ENCODE data around the gene IL19. TPM values are rescaled to one million over a fixed set of nuclear protein-coding genes. Genes with fewer than 3 reads are reported as not detected.

The IL19 gene
- total RNA-seq, 1 experiment from 2014 or later, result not detected

DNA sequence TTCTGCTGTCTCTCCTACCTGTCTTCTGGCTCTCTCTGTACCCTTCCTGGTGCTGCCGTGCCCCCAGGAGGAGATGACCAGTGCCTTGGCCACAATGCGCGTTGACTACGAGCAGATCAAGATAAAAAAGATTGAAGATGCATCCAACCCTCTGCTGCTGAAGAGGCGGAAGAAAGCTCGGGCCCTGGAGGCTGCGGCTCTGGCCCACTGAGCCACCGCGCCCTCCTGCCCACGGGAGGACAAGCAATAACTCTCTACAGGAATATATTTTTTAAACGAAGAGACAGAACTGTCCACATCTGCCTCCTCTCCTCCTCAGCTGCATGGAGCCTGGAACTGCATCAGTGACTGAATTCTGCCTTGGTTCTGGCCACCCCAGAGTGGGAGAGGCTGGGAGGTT, 38.1 kb upstream of the IL19 start:
- no peak overlapping the region for H3K4me3 Mint-ChIP-seq (ENCODE audit: unreplicated experiment)
- H3K27ac Mint-ChIP-seq (ENCODE audit: low read depth, unreplicated experiment), result no peak overlapping the region
- H3K9me3 Mint-ChIP-seq (ENCODE audit: unreplicated experiment), result no peaks in the 10 kb centered on the region
- intact Hi-C loops (cut with micrococcal nuclease), result no loop called here
- H3K36me3 Mint-ChIP-seq (ENCODE audit: insufficient read depth, unreplicated experiment), result peaks cover 81% of the 10 kb centered on the region
- no peaks in the 10 kb centered on the region for H3K4me1 Mint-ChIP-seq (ENCODE audit: insufficient read depth, unreplicated experiment)
- POLR2A ChIA-PET, result no interaction called here
- BruUV-seq (replicated peaks), result no TSS peak
- H3K27me3 Mint-ChIP-seq (ENCODE audit: insufficient read depth, unreplicated experiment), result no peaks in the 10 kb centered on the region
- TF ChIP-seq, protein P1, sequence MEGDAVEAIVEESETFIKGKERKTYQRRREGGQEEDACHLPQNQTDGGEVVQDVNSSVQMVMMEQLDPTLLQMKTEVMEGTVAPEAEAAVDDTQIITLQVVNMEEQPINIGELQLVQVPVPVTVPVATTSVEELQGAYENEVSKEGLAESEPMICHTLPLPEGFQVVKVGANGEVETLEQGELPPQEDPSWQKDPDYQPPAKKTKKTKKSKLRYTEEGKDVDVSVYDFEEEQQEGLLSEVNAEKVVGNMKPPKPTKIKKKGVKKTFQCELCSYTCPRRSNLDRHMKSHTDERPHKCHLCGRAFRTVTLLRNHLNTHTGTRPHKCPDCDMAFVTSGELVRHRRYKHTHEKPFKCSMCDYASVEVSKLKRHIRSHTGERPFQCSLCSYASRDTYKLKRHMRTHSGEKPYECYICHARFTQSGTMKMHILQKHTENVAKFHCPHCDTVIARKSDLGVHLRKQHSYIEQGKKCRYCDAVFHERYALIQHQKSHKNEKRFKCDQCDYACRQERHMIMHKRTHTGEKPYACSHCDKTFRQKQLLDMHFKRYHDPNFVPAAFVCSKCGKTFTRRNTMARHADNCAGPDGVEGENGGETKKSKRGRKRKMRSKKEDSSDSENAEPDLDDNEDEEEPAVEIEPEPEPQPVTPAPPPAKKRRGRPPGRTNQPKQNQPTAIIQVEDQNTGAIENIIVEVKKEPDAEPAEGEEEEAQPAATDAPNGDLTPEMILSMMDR (IDR thresholded peaks at IDR 0.05; ENCODE audit: unreplicated experiment), result no peak
- DNase-seq (ENCODE audit: unreplicated experiment), result no peak
- CTCF ChIA-PET, result interaction anchor here (1.7 to 9.2 kb wide), 3 partner anchors 133 to 249 kb away, joined by 5 to 297 read pairs (median 64); partner anchors contain the start of gene IL20

GRCh38 chr1:206732992-206733391, 37.6 kb upstream of the IL19 start:
- no peak overlapping the region for H3K4me3 Mint-ChIP-seq (ENCODE audit: unreplicated experiment)
- ChIA-PET CTCF (interaction anchor here (0.5 to 9.2 kb wide), 14 partner anchors 12 to 653 kb away, joined by 3 to 297 read pairs (median 10); partner anchors contain the start of genes DYRK3 and IL20), POLR2A (interaction anchor here (1.3 kb wide), 1 partner anchor 98 kb away, joined by 3 read pairs; no protein-coding TSS in a partner anchor)
- no TSS peak for BruUV-seq (replicated peaks)
- no peak overlapping the region for H3K27ac Mint-ChIP-seq (ENCODE audit: low read depth, unreplicated experiment)
- no peaks in the 10 kb centered on the region for H3K27me3 Mint-ChIP-seq (ENCODE audit: insufficient read depth, unreplicated experiment)
- intact Hi-C loops (cut with micrococcal nuclease), result no loop called here
- H3K36me3 Mint-ChIP-seq (ENCODE audit: insufficient read depth, unreplicated experiment), result peaks cover 86% of the 10 kb centered on the region
- H3K4me1 Mint-ChIP-seq (ENCODE audit: insufficient read depth, unreplicated experiment), result no peaks in the 10 kb centered on the region
- DNase-seq (ENCODE audit: unreplicated experiment), result no peak
- H3K9me3 Mint-ChIP-seq (ENCODE audit: unreplicated experiment), result no peaks in the 10 kb centered on the region
- TF ChIP-seq, protein P1 (IDR thresholded peaks at IDR 0.05; ENCODE audit: unreplicated experiment), result no peak

GRCh38 chr1:206734499-206735142, 36.0 kb upstream of the IL19 start:
- no peaks in the 10 kb centered on the region for H3K27me3 Mint-ChIP-seq (ENCODE audit: insufficient read depth, unreplicated experiment)
- H3K27ac Mint-ChIP-seq (ENCODE audit: low read depth, unreplicated experiment), result peak overlapping the region; percentile 6
- H3K4me1 Mint-ChIP-seq (ENCODE audit: insufficient read depth, unreplicated experiment), result peaks cover 9% of the 10 kb centered on the region
- no TSS peak for BruUV-seq (replicated peaks)
- intact Hi-C loops (cut with micrococcal nuclease), result loop anchor here (1.0 to 2.0 kb wide), 4 partner anchors 74 to 340 kb away; no protein-coding TSS in a partner anchor
- TF ChIP-seq, protein P1 (IDR thresholded peaks at IDR 0.05; ENCODE audit: unreplicated experiment), result peak; percentile 97
- DNase-seq (ENCODE audit: unreplicated experiment), result peak; percentile 73
- H3K9me3 Mint-ChIP-seq (ENCODE audit: unreplicated experiment), result no peaks in the 10 kb centered on the region
- CTCF ChIA-PET, result interaction anchor here (0.5 to 9.2 kb wide), 74 partner anchors 9 to 1381 kb away, joined by 3 to 297 read pairs (median 4); partner anchors contain the start of genes C1orf116, DYRK3, EIF2D and FCAMR
- H3K36me3 Mint-ChIP-seq (ENCODE audit: insufficient read depth, unreplicated experiment), result peaks cover 98% of the 10 kb centered on the region
- H3K4me3 Mint-ChIP-seq (ENCODE audit: unreplicated experiment), result no peak overlapping the region
- POLR2A ChIA-PET, result interaction anchor here (0.6 to 2.4 kb wide), 12 partner anchors 9 to 247 kb away, joined by 3 to 9 read pairs (median 3); partner anchors contain the start of genes DYRK3 and FCMR

DNA sequence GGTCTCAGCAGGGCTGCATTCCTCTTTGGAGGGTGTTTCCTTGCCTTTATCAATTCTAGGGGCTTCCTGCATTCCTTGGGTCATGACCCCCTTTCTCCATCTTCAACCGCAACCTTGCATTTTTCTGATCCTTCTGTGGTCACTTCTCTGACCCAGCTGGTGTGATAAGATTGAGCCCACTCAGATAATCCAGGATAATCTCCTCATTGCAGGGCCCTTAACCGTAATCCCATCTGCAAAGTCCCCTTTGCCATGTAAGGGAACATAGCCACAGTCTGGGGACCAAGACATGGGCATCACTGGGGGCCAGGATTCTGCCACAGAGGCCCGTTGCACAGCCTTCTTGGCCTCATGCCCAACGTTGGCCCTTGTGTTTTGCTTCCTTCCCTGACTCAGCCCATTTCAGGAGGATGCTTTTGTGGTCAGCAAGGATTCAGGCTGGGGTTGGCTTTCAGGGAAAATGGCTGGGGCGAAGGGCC, 35.0 kb upstream of the IL19 start:
- peaks cover 88% of the 10 kb centered on the region for H3K36me3 Mint-ChIP-seq (ENCODE audit: insufficient read depth, unreplicated experiment)
- POLR2A ChIA-PET, result interaction anchor here (0.7 to 2.4 kb wide), 9 partner anchors 9 to 177 kb away, joined by 3 to 9 read pairs (median 4); partner anchors contain the start of gene DYRK3
- no peaks in the 10 kb centered on the region for H3K27me3 Mint-ChIP-seq (ENCODE audit: insufficient read depth, unreplicated experiment)
- H3K4me3 Mint-ChIP-seq (ENCODE audit: unreplicated experiment), result no peak overlapping the region
- CTCF ChIA-PET, result interaction anchor here (0.7 to 9.2 kb wide), 40 partner anchors 10 to 270 kb away, joined by 3 to 297 read pairs (median 6); partner anchors contain the start of genes DYRK3, IL10, IL19 and IL20
- TF ChIP-seq, protein P1 (IDR thresholded peaks at IDR 0.05; ENCODE audit: unreplicated experiment), result no peak
- H3K27ac Mint-ChIP-seq (ENCODE audit: low read depth, unreplicated experiment), result no peak overlapping the region
- H3K9me3 Mint-ChIP-seq (ENCODE audit: unreplicated experiment), result no peaks in the 10 kb centered on the region
- no TSS peak for BruUV-seq (replicated peaks)
- H3K4me1 Mint-ChIP-seq (ENCODE audit: insufficient read depth, unreplicated experiment), result peaks cover 9% of the 10 kb centered on the region
- intact Hi-C loops (cut with micrococcal nuclease), result loop anchor here (2.0 kb wide), 2 partner anchors 73 to 339 kb away; no protein-coding TSS in a partner anchor
- peak; percentile 39 for DNase-seq (ENCODE audit: unreplicated experiment)
